Dendritic cell treated with granulocyte-macrophage colony-stimulating factor and Interleukin-4, amounts not matched to agents 40 ng/mL and 50 ng/mL, for 4 days (primary cell): ENCODE measurements around the gene GFI1B.
"Not testable (repeated sequence)": the region's sequence is repeated elsewhere in the genome, so short reads cannot be mapped to it uniquely, and the experiment has no call there.

Experiments used
- H3K27ac Mint-ChIP-seq: one replicate; pipeline ENCODE4 v1.8.0; 2022; ENCODE audit warnings: mild to moderate bottlenecking, mixed read lengths
- H3K27me3 Mint-ChIP-seq: one replicate; pipeline ENCODE4 v1.8.0; 2022; ENCODE audit warnings: mild to moderate bottlenecking, mixed read lengths
- H3K36me3 Mint-ChIP-seq: one replicate; pipeline ENCODE4 v1.8.0; 2022; ENCODE audit warnings: low read depth, mixed read lengths
- H3K4me1 Mint-ChIP-seq: one replicate; pipeline ENCODE4 v1.8.0; 2022; ENCODE audit warnings: low read depth, mixed read lengths
- H3K4me3 Mint-ChIP-seq: one replicate; pipeline ENCODE4 v1.8.0; 2022; ENCODE audit warnings: mild to moderate bottlenecking, moderate library complexity, mixed read lengths
- H3K9me3 Mint-ChIP-seq: one replicate; pipeline ENCODE4 v1.8.0; 2022; ENCODE audit warnings: mixed read lengths
- intact Hi-C: fragments of 100-400 bp; cut with micrococcal nuclease; formaldehyde crosslinking; loops from one replicate; pipeline ENCODE4 v1.15.0; 2022

Gene GFI1B

DNA sequence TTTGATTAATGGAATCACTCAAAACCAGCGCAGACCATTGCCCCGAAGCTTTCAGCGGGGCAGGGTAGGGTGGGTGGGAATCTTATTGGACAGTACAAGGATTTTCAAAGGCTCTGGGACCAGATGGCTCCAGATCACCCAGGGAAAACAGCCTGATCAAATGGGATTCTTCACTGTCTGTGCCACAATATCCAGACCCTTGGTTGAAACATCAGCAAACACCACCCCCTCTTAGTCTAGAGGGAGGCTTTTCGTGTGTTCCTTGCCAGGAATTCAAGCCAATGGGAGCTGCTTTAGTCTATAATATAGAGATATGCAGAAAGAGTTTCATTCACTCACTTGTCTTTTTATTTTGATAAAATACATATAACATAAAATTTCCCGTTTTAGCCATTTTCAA, 1.7 kb downstream of the GFI1B start:
- no peaks in the 10 kb centered on the region for H3K9me3 Mint-ChIP-seq
- intact Hi-C loops = no loop called here
- peaks cover 45% of the 10 kb centered on the region for H3K4me1 Mint-ChIP-seq
- peaks cover 77% of the 10 kb centered on the region for H3K27me3 Mint-ChIP-seq
- H3K4me3 Mint-ChIP-seq = no peak overlapping the region
- no peaks in the 10 kb centered on the region for H3K36me3 Mint-ChIP-seq
- no peak overlapping the region for H3K27ac Mint-ChIP-seq

DNA sequence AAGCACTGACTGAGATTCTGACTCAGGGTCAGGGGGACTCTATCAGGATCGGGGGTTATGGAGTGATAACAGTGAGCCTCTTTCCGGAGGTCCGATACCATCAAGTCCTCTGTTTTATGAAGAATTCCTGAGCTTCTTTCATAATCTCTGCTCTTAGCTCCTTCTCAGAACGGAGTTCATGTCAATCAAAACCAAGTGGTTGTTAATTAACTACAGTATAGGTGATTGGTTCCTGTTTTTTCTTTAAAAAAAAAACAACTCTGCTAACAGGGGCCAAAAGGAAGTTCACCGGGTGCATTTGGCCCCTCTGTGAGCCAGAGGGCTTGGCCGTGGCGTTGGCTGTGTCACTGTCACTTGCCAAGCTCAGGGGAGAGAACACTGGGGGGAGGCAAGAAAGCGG, 4.0 kb downstream of the GFI1B start:
- no peak overlapping the region for H3K4me3 Mint-ChIP-seq
- H3K9me3 Mint-ChIP-seq = no peaks in the 10 kb centered on the region
- no peaks in the 10 kb centered on the region for H3K36me3 Mint-ChIP-seq
- H3K27me3 Mint-ChIP-seq = peaks cover 89% of the 10 kb centered on the region
- H3K4me1 Mint-ChIP-seq = peaks cover 29% of the 10 kb centered on the region
- intact Hi-C loops = no loop called here
- peak overlapping the region; percentile 66 for H3K27ac Mint-ChIP-seq

DNA sequence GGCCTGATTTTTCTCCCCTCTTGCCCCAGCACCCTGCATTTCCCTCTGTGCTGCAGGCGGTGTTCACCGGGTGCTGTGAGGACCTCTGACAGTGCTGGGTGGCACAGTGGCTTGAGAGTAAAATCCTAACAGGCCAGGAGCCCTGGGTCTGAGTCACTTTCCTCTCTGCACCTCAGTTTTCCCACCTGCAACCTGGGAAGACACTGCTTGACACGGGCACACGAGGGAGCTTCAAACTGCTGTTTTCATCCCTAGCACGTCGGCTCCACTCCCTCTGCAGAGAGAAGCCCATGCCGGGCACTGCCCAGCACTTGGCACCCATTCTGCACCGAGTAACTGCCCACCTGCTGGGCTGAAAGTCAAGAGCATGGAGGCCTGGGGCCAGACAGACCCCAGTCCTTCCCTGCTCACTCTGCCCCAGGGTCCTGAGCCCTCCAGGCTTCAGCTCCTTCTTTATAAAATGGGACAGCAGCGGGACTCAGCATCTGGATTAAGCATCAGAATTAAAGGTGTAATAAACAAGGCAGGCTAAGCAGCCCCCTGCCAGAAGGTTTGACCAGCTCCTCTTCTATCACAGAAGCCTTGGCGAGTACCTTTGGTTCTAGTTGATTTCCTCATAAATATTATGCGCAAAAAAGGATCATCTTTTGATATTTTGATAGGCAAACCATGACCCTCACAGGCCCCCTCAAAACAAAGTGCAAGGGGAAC, 5.2 kb downstream of the GFI1B start:
- Mint-ChIP-seq H3K4me1 (peaks cover 18% of the 10 kb centered on the region), H3K36me3 (no peaks in the 10 kb centered on the region), H3K9me3 (no peaks in the 10 kb centered on the region), H3K27me3 (peaks cover 86% of the 10 kb centered on the region), H3K27ac (no peak overlapping the region), H3K4me3 (no peak overlapping the region)
- intact Hi-C loops = no loop called here

DNA sequence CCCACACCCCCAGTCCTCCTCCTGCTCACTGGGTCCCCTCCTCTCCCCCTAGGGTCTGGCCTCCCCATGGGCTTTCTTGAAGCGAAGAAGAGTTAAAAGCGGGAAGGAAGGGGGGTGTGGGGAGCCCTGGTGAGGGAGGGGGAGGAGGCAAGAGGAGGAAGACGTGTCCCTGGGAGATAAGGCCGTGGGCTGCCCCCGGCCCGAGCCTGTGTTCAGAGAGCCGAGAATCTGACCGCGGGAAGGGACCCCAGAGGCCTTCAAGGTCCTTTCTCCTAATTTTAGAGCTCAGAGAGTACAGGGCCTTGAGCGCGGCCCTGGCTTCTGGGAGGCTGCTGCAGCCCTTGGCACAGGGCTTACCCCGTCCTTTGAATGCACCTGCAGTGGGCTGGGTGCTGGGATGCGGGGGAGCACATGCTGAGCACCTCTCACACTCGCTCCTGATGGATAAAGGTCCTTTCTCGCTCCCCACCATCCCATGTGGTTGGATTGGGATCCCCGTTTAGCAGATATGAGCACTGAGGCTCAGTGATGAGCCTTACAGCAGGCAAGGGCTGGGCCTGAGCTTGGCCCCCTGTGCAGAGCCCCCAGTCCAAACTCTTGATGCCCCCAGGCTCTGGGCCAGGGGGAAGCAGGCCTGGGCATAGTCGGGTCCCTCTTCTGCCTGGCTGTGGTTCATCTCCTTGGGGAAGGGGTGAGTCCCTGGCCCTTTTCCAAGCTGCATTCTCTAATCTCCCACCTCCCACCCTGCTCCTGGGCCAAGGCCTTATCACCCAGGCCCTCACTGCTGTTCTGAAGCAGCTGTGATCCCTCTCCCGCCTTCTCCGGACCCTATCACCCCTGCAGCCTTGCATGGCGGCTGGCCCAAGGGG, 5.9 kb downstream of the GFI1B start:
- intact Hi-C loops = no loop called here
- peaks cover 82% of the 10 kb centered on the region for H3K27me3 Mint-ChIP-seq
- no peak overlapping the region for H3K4me3 Mint-ChIP-seq
- H3K27ac Mint-ChIP-seq = no peak overlapping the region
- H3K9me3 Mint-ChIP-seq = no peaks in the 10 kb centered on the region
- no peaks in the 10 kb centered on the region for H3K36me3 Mint-ChIP-seq
- peaks cover 14% of the 10 kb centered on the region for H3K4me1 Mint-ChIP-seq

DNA sequence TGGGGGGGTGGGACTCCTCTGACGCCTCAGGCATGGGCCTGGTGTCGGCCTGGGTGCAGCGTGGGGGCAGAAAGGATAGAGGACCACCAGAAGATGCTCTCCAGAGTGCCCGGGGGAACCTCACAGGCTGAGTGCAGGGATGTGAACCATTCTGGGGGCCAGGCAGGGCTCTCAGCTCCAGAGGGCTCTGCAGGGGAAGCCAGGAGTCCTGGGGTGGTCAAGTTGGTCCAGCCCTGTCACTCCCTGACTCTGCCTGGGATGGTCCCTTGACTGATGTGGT, 6.5 kb downstream of the GFI1B start:
- Mint-ChIP-seq H3K9me3 (no peaks in the 10 kb centered on the region), H3K4me1 (peaks cover 14% of the 10 kb centered on the region), H3K27ac (no peak overlapping the region), H3K27me3 (peaks cover 81% of the 10 kb centered on the region), H3K36me3 (no peaks in the 10 kb centered on the region), H3K4me3 (no peak overlapping the region)
- intact Hi-C loops = no loop called here

DNA sequence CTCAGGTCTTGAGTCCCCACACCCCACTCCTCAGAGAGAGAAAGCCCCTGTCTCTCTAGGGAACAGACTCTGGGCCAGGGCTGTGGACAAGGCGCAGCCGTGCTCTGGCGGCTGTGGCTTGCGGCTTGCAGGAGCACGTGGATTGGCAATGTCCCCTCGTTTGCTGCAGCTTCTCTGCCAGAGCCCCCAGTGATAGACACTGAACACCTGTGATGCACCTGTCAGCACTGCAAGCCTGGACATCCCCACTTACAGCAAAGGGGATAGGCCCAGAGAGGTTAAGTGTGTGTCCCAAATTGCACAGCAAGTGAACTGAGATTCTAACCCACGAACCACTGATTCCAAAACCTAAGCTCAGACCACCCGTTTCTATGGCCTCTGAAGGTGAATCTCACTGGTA, 7.0 kb downstream of the GFI1B start:
- peaks cover 82% of the 10 kb centered on the region for H3K27me3 Mint-ChIP-seq
- peaks cover 14% of the 10 kb centered on the region for H3K4me1 Mint-ChIP-seq
- H3K4me3 Mint-ChIP-seq = no peak overlapping the region
- no peak overlapping the region for H3K27ac Mint-ChIP-seq
- H3K36me3 Mint-ChIP-seq = no peaks in the 10 kb centered on the region
- intact Hi-C loops = no loop called here
- no peaks in the 10 kb centered on the region for H3K9me3 Mint-ChIP-seq

DNA sequence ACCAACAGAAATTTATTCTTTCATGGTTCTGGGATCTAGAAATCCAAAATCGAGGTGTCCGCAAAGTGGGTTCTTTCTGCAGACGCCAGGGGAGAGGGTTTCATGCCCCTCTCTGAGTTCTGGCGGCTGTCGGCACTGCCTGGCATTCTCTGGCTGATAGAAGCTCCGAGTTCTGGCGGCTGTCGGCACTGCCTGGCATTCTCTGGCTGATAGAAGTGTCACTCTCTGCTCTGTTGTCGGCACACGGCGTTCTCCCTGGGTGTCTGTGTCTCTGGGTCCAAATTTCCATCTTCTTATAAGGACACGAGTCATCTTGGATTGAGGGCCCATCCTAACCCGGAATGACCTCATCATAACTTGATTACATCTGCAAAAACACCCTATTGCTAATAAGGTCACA, 7.6 kb downstream of the GFI1B start:
- no peak overlapping the region for H3K4me3 Mint-ChIP-seq
- peaks cover 14% of the 10 kb centered on the region for H3K4me1 Mint-ChIP-seq
- no peaks in the 10 kb centered on the region for H3K36me3 Mint-ChIP-seq
- no peaks in the 10 kb centered on the region for H3K9me3 Mint-ChIP-seq
- no peak overlapping the region for H3K27ac Mint-ChIP-seq
- peaks cover 82% of the 10 kb centered on the region for H3K27me3 Mint-ChIP-seq
- intact Hi-C loops = no loop called here

DNA sequence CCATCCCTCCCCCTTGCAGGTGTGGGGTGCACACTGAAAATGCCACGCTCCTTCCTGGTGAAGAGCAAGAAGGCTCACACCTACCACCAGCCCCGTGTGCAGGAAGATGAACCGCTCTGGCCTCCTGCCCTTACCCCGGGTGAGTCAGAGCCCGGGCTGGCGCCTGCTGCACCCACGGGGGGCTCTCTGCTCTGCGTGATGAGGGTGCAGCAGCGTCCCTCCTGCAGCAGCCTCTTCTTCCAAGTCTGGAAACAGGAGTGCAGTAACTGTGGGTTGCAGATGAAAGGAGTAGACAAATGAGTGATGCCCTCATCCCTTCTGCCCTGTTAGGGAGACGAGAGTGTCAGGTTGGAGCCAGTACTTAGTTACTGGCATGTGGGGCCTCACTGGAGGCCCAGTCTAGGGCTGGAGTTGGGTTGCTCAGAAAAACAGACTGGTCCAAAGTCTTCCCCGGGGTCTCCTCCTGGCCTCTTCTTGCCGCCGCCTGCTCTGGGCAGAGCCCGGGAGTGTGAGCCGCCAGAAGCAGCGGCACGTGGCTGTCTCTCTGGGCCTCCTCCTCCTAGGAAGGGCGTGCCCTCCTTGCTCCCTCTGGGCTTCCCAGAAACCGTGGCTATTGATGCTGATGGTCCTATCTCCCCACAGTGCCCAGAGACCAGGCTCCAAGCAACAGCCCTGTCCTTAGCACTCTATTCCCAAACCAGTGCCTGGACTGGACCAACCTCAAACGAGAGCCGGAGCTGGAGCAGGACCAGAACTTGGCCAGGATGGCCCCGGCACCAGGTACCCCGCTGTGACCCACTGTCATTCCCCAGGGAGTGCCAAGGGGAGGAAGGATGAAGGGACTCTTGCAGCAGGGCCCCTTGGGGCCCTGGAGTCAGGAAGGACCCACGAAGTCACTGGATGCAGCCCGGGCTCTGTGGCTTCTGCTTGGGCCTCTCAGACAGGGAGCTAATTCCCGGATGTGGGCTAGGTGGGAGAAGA, 8.4 kb downstream of the GFI1B start:
- intact Hi-C loops = no loop called here
- H3K36me3 Mint-ChIP-seq = no peaks in the 10 kb centered on the region
- peaks cover 16% of the 10 kb centered on the region for H3K4me1 Mint-ChIP-seq
- peaks cover 82% of the 10 kb centered on the region for H3K27me3 Mint-ChIP-seq
- H3K27ac Mint-ChIP-seq = no peak overlapping the region
- H3K9me3 Mint-ChIP-seq = no peaks in the 10 kb centered on the region
- H3K4me3 Mint-ChIP-seq = no peak overlapping the region

DNA sequence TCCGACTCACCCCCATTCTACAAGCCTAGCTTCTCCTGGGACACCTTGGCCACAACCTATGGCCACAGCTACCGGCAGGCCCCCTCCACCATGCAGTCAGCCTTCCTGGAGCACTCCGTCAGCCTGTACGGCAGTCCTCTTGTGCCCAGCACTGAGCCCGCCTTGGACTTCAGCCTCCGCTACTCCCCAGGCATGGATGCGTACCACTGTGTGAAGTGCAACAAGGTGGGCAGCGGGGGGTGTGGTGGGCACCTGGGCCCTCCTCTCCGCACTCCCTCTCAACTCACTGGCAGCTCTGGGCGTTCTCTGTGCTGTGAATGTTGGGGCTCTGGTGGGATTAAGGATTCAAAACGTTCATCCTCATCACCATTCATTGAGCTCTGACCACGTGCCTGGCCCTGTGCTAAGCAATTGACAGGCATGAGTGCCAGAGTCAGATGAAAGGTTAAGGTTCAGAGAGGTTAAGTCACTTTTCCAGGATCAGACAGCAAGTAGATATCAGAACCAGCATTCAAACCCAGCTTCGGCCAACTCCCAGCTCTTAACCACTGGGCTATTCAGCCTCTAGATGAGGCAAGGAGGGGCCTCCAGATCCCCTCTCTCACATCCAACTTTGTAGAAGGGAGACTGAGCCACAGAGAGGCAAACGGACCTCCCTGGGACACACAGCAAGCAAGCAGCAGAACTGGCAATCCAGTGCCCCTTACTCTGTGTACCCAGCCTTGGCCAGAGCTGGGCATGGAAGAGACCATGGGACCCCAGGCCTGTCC, 9.9 kb downstream of the GFI1B start:
- Mint-ChIP-seq H3K9me3 (no peaks in the 10 kb centered on the region), H3K4me3 (no peak overlapping the region), H3K27me3 (peaks cover 83% of the 10 kb centered on the region), H3K4me1 (peaks cover 10% of the 10 kb centered on the region), H3K36me3 (no peaks in the 10 kb centered on the region), H3K27ac (no peak overlapping the region)
- intact Hi-C loops = no loop called here

DNA sequence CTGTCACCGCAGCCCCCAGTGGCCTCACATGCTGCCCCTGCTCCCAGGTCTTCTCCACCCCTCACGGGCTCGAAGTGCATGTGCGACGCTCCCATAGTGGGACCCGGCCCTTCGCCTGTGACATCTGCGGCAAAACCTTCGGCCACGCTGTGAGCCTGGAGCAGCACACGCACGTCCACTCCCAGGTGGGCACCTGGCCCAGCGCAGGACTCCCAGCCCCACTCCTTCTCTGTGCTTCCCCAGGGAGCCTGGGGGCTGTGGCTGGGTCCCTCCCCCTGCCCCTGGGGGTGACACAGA, 10.5 kb downstream of the GFI1B start:
- Mint-ChIP-seq H3K4me1 (peaks cover 15% of the 10 kb centered on the region), H3K36me3 (no peaks in the 10 kb centered on the region), H3K27me3 (peaks cover 78% of the 10 kb centered on the region), H3K4me3 (no peak overlapping the region), H3K27ac (no peak overlapping the region), H3K9me3 (no peaks in the 10 kb centered on the region)
- intact Hi-C loops = no loop called here

DNA sequence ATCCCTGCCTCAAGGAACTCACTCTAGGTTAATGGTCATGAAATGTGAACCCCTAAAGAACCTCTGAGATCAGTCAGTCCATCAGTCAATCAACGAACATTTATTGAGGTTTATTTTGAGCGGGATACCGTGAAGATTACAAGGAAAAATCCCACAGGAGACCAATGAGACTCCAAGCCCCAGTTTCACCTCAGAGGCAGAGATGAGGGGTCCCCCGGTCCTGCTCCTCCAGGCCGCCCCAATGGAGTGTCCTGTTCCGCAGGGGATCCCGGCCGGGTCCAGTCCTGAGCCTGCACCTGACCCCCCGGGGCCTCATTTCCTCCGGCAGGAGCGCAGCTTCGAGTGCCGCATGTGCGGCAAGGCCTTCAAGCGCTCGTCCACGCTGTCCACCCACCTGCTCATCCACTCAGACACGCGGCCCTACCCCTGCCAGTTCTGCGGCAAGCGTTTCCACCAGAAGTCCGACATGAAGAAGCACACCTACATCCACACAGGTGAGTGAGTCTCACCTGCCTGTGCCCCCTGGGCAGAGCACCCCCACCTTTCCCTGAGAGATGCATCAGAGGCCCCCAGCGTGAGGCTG, 11.0 kb downstream of the GFI1B start:
- H3K9me3 Mint-ChIP-seq = no peaks in the 10 kb centered on the region
- peaks cover 77% of the 10 kb centered on the region for H3K27me3 Mint-ChIP-seq
- intact Hi-C loops = no loop called here
- peaks cover 21% of the 10 kb centered on the region for H3K4me1 Mint-ChIP-seq
- no peak overlapping the region for H3K27ac Mint-ChIP-seq
- no peak overlapping the region for H3K4me3 Mint-ChIP-seq
- no peaks in the 10 kb centered on the region for H3K36me3 Mint-ChIP-seq

DNA sequence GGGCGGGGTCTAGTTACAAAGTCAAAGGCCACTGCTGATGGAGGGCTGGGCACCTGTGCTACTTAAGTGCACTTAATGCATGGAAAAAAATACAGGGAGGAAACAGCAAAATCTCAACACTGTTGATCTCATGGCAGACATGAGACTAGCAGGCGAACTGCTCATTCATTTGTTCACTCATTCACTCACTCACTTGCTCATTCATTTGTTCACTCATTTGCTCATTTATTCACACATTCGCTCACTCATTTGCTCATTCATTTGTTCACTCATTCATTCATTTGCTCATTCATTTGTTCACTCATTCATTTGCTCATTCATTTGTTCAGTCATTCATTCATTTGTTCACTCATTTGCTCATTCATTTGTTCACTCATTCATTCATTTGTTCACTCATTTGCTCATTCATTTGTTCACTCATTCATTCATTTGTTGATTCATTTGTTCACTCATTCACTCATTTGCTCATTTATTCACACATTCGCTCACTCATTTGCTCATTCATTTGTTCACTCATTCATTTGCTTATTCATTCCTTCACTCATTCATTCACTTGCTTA, 11.6 kb downstream of the GFI1B start:
- Mint-ChIP-seq H3K4me1 (peaks cover 26% of the 10 kb centered on the region), H3K27me3 (peaks cover 75% of the 10 kb centered on the region)
- H3K36me3 Mint-ChIP-seq, H3K4me3 Mint-ChIP-seq, intact Hi-C loops, H3K27ac Mint-ChIP-seq, H3K9me3 Mint-ChIP-seq: not testable (repeated sequence)

DNA sequence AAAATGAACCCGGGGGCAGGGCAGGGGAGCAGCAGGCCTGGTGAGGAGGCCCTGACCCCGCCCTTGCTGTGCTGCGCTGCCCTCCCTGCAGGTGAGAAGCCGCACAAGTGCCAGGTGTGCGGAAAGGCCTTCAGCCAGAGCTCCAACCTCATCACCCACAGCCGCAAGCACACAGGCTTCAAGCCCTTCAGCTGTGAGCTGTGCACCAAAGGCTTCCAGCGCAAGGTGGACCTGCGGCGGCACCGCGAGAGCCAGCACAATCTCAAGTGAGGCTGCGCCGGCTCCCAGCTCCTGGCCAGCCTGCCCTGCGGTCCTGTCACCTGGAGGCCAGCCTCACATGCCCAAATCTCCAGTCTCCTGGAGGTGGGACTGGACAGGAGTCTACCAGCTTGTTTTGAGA, 12.3 kb downstream of the GFI1B start:
- H3K27me3 Mint-ChIP-seq = peaks cover 70% of the 10 kb centered on the region

More for the DNA sequence above, 12.3 kb downstream of the GFI1B start:
- Mint-ChIP-seq H3K4me1 (peaks cover 33% of the 10 kb centered on the region), H3K27ac (no peak overlapping the region), H3K9me3 (no peaks in the 10 kb centered on the region), H3K4me3 (no peak overlapping the region), H3K36me3 (no peaks in the 10 kb centered on the region)
- intact Hi-C loops = no loop called here
